Measurements from ENCODE around the gene TACC3. TPM values are rescaled to one million over a fixed set of nuclear protein-coding genes. Genes with fewer than 3 reads are reported as not detected.

The TACC3 gene
- total RNA-seq, 1 donor from 2014 or later, result 3.7 TPM

DNA sequence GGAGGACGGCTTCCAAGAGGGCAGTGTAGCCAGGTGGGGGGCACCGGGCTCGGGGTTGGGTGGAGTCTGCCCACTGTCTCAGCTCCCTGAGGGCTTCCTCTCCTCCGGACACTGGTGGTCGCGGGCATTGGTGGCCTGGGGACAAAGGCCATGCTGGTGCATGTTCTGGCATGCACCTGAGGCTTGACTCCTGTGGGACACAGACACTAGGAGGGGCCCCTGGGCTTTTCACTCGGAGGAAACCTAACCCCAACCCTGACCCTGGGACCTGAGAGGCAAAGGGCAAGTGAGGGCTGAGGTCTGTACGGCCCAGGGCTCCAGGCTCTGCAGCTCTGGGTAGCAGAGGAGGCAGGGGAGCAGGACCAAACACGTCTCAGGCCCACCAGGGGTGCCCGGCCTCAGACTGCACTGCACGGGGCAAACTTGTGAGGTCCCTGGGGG is 49.5 kb downstream of the TACC3 start:
- Histone ChIP-seq H3K27ac (ENCODE audit: low read depth, low read length) (no peak overlapping the region), H3K27me3 (ENCODE audit: control insufficient read depth in 3 of 3, insufficient read depth in 3 of 3, low read length in 3 of 3) (peaks cover 14 to 25% (median 14%) of the 10 kb centered on the region in 3 donors), H3K4me3 (ENCODE audit: low read length in 3 of 3) (no peak overlapping the region), H3K9ac (ENCODE audit: low read depth in 1 of 3, low read length in 3 of 3) (no peak overlapping the region), H3K36me3 (ENCODE audit: control insufficient read depth in 3 of 3, insufficient read depth in 3 of 3, low read length in 3 of 3) (no peaks in the 10 kb centered on the region), H3K4me1 (ENCODE audit: control insufficient read depth in 3 of 3, insufficient read depth in 3 of 3, low read length in 3 of 3) (peaks cover 0 to 2% (median 0%) of the 10 kb centered on the region in 3 donors), H3K9me3 (ENCODE audit: control insufficient read depth in 3 of 3, low read length in 3 of 3) (no peaks in the 10 kb centered on the region)

DNA sequence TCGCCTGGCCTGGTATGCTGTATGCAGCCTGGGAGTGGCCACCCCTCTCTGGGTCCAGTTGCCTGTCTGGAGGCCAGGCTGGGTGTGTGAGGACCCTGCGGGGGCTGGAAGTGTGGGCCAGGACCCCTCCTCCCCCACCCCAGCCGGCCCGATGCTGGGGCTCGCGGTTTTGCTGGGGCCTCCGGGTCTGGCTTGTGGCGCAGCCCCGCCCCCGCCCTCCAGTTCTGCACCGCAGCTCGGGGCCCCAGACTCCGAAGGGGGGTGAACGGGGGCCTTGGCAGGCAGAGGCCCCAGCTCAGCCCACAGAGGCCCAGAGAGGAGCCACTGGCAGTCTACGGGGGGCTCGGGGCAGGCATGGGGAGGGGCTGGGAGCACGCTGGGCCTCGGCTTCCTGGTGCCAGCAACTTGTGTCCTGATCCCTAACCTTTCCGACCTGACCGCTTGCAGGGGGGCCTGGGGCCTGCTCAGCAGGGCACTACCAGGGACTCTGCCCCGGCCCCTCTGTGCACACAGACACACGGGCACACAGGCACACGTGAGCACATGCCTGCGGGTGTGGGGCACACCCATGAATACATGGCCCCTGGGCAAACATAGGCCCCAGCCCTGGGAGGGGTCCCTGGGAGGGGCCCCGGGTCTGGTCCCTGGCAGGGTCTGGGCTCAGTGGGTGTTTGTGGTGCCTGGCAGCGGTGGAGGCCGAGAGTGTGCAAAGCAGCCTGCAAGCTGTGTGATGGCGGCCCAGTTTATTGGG is 50.4 kb downstream of the TACC3 start:
- H3K9ac ChIP-seq (ENCODE audit: low read depth in 1 of 3, low read length in 3 of 3), result no peak overlapping the region
- H3K36me3 ChIP-seq (ENCODE audit: control insufficient read depth in 3 of 3, insufficient read depth in 3 of 3, low read length in 3 of 3), result no peaks in the 10 kb centered on the region
- H3K27me3 ChIP-seq (ENCODE audit: control insufficient read depth in 3 of 3, insufficient read depth in 3 of 3, low read length in 3 of 3), result peaks cover 14 to 21% (median 14%) of the 10 kb centered on the region in 3 donors
- H3K27ac ChIP-seq (ENCODE audit: low read depth, low read length), result no peak overlapping the region
- no peaks in the 10 kb centered on the region for H3K9me3 ChIP-seq (ENCODE audit: control insufficient read depth in 3 of 3, low read length in 3 of 3)
- no peak overlapping the region for H3K4me3 ChIP-seq (ENCODE audit: low read length in 3 of 3)
- H3K4me1 ChIP-seq (ENCODE audit: control insufficient read depth in 3 of 3, insufficient read depth in 3 of 3, low read length in 3 of 3), result peaks cover 0 to 2% (median 0%) of the 10 kb centered on the region in 3 donors

DNA sequence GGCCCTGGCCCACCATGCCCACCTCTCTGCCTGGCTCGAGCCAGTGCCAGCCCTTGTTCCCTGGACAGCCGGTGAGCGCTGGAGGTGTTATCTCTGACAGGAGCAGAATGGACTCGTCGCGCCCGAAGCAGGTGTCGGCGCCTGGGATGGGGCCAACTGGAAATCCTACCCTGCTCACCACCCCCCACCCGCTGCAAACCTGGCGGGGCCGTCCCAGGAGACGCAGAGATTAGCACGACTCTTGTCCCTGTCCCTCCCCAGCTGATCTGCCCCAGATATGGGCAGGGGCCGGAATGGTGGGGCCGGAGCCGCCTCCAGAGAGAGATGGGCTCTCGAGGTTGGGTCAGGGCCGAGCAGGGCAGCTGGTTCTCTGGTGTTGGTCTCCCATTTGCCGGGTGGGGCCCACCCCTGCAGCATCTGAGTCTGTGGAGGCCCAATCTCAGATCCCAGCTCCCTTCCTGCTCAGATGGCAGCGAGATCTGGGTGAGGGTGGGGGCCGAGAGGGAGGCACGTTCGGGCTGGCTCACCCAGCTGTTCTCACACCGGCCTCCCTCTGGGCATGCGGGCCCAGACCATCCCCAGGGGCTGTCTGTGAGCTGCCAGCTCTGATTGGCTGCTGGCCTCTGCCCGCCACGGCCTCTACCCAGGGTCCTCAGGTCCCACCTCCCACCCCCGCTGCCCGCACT is 51.7 kb downstream of the TACC3 start:
- no peaks in the 10 kb centered on the region for H3K36me3 ChIP-seq (ENCODE audit: control insufficient read depth in 3 of 3, insufficient read depth in 3 of 3, low read length in 3 of 3)
- H3K4me3 ChIP-seq (ENCODE audit: low read length in 3 of 3), result no peak overlapping the region
- H3K27me3 ChIP-seq (ENCODE audit: control insufficient read depth in 3 of 3, insufficient read depth in 3 of 3, low read length in 3 of 3), result peaks cover 13 to 19% (median 14%) of the 10 kb centered on the region in 3 donors
- H3K4me1 ChIP-seq (ENCODE audit: control insufficient read depth in 3 of 3, insufficient read depth in 3 of 3, low read length in 3 of 3), result peaks cover 0 to under 1% (median 0%) of the 10 kb centered on the region in 3 donors
- H3K27ac ChIP-seq (ENCODE audit: low read depth, low read length), result no peak overlapping the region
- no peaks in the 10 kb centered on the region for H3K9me3 ChIP-seq (ENCODE audit: control insufficient read depth in 3 of 3, low read length in 3 of 3)
- no peak overlapping the region for H3K9ac ChIP-seq (ENCODE audit: low read depth in 1 of 3, low read length in 3 of 3)

DNA sequence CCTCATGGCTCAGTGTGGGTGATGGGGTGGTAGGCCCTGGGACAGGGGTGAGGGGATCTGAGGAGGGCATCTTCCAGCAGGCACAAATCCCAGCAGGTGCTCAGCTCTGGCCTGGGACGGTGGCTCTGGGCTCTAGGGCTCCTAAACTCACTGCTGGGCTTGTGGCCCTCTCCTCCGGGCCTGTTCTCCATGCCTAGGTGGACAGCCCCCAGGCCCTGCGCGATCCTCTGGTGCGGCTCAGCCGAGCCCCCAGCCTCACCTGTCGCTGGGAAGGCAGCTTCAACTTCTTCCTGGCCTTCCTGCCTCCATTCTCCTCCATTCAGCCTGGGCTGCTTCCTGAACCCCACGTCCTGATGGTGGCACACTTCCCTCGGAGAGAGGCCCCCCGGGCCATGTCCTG is 52.4 kb downstream of the TACC3 start:
- H3K4me3 ChIP-seq (ENCODE audit: low read length in 3 of 3), result no peak overlapping the region
- no peaks in the 10 kb centered on the region for H3K4me1 ChIP-seq (ENCODE audit: control insufficient read depth in 3 of 3, insufficient read depth in 3 of 3, low read length in 3 of 3)
- H3K9me3 ChIP-seq (ENCODE audit: control insufficient read depth in 3 of 3, low read length in 3 of 3), result no peaks in the 10 kb centered on the region
- peaks cover 7 to 16% (median 14%) of the 10 kb centered on the region in 3 donors for H3K27me3 ChIP-seq (ENCODE audit: control insufficient read depth in 3 of 3, insufficient read depth in 3 of 3, low read length in 3 of 3)
- no peak overlapping the region for H3K27ac ChIP-seq (ENCODE audit: low read depth, low read length)
- H3K9ac ChIP-seq (ENCODE audit: low read depth in 1 of 3, low read length in 3 of 3), result no peak overlapping the region
- no peaks in the 10 kb centered on the region for H3K36me3 ChIP-seq (ENCODE audit: control insufficient read depth in 3 of 3, insufficient read depth in 3 of 3, low read length in 3 of 3)

DNA sequence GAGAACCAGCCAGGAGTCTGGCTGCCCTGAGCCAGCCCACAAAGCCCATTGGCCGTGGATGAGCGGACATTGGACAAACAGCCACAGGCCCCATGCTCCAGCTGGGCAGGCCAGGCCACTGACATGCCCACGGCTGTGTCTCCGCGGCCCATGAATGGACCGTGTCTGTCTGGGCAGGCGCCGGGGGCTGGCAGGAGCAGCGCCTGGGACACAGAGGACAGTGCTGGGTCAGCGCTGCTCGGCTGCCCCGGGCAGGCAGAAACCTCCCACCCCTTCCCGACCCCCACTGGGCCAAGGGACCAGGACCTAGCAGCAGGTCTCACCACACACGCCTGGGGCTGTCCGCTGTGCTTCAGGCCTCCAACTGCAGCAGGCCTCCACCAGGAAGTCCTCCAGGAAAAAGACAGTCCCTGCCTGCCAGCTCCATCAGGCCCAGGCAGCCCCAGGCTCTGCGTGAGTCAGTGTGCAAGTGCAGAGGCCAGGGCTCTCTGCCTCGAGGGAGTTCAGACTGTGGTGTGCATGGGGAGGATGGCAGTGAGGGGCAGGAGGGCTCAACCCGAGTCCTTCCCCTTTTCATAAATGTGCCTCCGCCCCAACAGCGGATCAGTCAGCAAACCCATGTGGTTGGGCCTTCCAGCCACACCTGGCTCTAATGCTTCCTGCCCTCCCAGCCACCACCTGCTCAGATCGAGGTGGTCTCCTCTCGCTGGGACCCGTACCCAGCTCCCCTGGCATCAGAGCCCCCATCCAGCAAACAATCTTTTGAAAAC is 54.6 kb downstream of the TACC3 start:
- no peak overlapping the region for H3K4me3 ChIP-seq (ENCODE audit: low read length in 3 of 3)
- H3K27ac ChIP-seq (ENCODE audit: low read depth, low read length), result no peak overlapping the region
- H3K27me3 ChIP-seq (ENCODE audit: control insufficient read depth in 3 of 3, insufficient read depth in 3 of 3, low read length in 3 of 3), result peaks cover 4 to 10% (median 10%) of the 10 kb centered on the region in 3 donors
- no peaks in the 10 kb centered on the region for H3K9me3 ChIP-seq (ENCODE audit: control insufficient read depth in 3 of 3, low read length in 3 of 3)
- H3K4me1 ChIP-seq (ENCODE audit: control insufficient read depth in 3 of 3, insufficient read depth in 3 of 3, low read length in 3 of 3), result no peaks in the 10 kb centered on the region
- H3K9ac ChIP-seq (ENCODE audit: low read depth in 1 of 3, low read length in 3 of 3), result no peak overlapping the region
- no peaks in the 10 kb centered on the region for H3K36me3 ChIP-seq (ENCODE audit: control insufficient read depth in 3 of 3, insufficient read depth in 3 of 3, low read length in 3 of 3)

DNA sequence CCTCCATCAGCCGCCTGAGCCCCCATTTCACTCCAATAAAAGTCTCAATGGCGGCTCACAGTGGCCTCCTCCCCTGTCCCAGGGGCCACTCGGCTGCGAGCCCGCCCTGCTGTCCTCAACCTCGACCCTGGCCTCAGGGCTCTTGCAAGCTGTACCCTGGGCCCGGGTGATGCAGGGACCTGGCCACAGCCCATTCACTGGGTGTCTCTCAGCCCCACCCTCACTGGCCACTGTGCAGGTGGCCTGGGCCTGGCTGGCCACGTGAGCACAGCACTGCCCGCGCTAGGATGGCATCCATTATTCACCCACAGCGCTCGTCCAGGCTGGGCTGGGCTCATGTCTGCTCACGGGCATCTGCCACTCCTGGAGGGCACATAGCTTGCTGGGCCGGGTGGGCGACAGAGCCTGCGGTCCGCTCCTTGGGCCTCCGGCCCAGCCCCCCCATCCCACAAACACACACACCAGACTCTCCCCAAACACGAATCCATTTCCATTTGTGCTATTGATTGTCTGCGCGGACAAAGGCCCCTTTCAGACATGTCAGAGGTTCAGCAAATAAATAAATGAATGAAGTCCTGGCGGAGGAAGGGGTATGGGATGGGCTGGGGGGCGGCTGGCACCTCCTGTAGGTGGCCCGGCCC is 55.3 kb downstream of the TACC3 start:
- H3K4me3 ChIP-seq (ENCODE audit: low read length in 3 of 3), result no peak overlapping the region
- H3K9ac ChIP-seq (ENCODE audit: low read depth in 1 of 3, low read length in 3 of 3), result no peak overlapping the region
- H3K4me1 ChIP-seq (ENCODE audit: control insufficient read depth in 3 of 3, insufficient read depth in 3 of 3, low read length in 3 of 3), result no peaks in the 10 kb centered on the region
- no peak overlapping the region for H3K27ac ChIP-seq (ENCODE audit: low read depth, low read length)
- H3K27me3 ChIP-seq (ENCODE audit: control insufficient read depth in 3 of 3, insufficient read depth in 3 of 3, low read length in 3 of 3), result peaks cover 0 to 10% (median 10%) of the 10 kb centered on the region in 3 donors
- H3K36me3 ChIP-seq (ENCODE audit: control insufficient read depth in 3 of 3, insufficient read depth in 3 of 3, low read length in 3 of 3), result no peaks in the 10 kb centered on the region
- H3K9me3 ChIP-seq (ENCODE audit: control insufficient read depth in 3 of 3, low read length in 3 of 3), result no peaks in the 10 kb centered on the region

DNA sequence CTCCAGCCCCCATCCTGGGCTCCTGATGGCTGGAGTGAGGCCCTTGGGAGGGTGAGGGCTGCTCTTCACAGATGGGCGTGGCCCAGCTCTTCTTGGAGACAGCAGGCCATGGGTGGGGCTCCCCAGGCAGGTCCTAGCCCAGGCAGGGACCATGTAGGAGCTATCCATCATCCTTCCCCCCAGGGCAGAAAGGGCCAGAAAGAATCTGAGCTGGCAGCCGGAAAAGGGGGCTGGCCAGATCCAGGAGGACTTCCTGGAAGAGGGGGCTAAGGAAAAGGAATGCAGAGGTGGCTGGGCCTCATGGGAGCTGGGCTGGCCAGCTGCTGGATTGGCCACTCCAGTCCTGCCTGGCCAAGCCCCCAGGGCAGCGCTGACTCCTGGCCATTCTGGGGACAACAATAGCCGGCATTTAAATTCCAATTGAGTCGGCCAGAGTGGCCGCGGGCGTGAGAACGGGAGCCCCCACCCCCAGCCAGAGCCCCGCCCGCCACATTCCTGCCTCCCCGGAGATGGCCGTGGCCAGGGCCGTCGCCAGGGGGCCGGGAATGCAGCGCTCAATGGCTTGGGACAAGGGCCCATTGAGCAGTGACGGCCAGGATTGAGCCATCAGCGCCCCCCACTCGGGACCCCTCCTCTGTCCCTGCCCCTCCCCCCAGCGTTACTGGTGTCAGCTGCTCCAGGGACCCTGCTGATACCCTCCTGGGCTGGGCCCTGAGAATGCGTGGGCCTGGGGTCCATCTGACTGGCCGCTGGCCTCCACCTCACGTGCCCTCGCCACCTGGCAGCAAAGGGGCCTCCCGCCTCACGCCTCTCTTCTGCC is 56.7 kb downstream of the TACC3 start:
- no peak overlapping the region for H3K27ac ChIP-seq (ENCODE audit: low read depth, low read length)
- H3K36me3 ChIP-seq (ENCODE audit: control insufficient read depth in 3 of 3, insufficient read depth in 3 of 3, low read length in 3 of 3), result no peaks in the 10 kb centered on the region
- H3K27me3 ChIP-seq (ENCODE audit: control insufficient read depth in 3 of 3, insufficient read depth in 3 of 3, low read length in 3 of 3), result peaks cover 0 to 10% (median 10%) of the 10 kb centered on the region in 3 donors
- no peak overlapping the region for H3K9ac ChIP-seq (ENCODE audit: low read depth in 1 of 3, low read length in 3 of 3)
- no peak overlapping the region for H3K4me3 ChIP-seq (ENCODE audit: low read length in 3 of 3)
- H3K9me3 ChIP-seq (ENCODE audit: control insufficient read depth in 3 of 3, low read length in 3 of 3), result no peaks in the 10 kb centered on the region
- H3K4me1 ChIP-seq (ENCODE audit: control insufficient read depth in 3 of 3, insufficient read depth in 3 of 3, low read length in 3 of 3), result no peaks in the 10 kb centered on the region

DNA sequence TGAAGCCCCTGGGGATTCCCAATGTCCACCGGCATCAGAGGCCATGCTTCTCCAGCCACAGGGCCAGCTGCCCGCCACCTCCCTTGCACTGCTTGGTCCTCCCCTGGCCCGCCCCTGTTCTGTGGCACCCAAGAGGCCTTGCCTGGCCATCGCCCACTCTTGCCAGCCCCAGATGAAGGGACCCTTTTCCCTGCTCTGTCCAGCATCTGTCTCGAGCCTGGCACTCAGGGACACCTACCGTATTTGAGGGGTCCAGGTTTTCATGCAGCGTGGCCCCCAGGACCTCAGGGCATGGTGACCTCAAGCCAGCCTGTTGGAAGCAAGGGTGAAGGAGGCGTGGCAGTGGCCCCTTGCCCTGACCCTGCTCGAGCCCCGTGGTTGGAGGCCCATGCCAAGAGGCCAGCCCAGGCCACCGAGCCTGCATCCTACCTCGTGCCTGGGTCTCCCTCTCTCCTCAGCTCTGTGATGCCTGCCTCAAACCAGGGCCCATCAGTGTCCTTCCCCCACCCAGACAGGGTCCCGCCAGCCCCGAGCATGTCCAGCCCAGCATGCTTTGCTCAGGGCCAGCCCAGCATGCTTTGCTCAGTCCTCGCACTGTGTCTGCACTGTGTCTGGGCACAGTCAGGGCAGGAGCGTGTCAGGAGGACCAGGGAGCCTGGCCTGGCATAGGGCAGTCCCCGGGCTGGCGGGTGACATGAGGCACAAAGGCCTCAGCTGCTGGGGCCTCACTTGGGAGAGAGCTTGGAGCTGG is 57.5 kb downstream of the TACC3 start:
- Histone ChIP-seq H3K27me3 (ENCODE audit: control insufficient read depth in 3 of 3, insufficient read depth in 3 of 3, low read length in 3 of 3) (peaks cover 0 to 10% (median 8%) of the 10 kb centered on the region in 3 donors), H3K9ac (ENCODE audit: low read depth in 1 of 3, low read length in 3 of 3) (no peak overlapping the region), H3K9me3 (ENCODE audit: control insufficient read depth in 3 of 3, low read length in 3 of 3) (no peaks in the 10 kb centered on the region), H3K36me3 (ENCODE audit: control insufficient read depth in 3 of 3, insufficient read depth in 3 of 3, low read length in 3 of 3) (no peaks in the 10 kb centered on the region), H3K27ac (ENCODE audit: low read depth, low read length) (no peak overlapping the region), H3K4me3 (ENCODE audit: low read length in 3 of 3) (no peak overlapping the region), H3K4me1 (ENCODE audit: control insufficient read depth in 3 of 3, insufficient read depth in 3 of 3, low read length in 3 of 3) (no peaks in the 10 kb centered on the region)
